Panc1 (cell line): Measurements from ENCODE around the gene PIH1D1. TPM values are rescaled to one million over a fixed set of nuclear protein-coding genes. Genes with fewer than 3 reads are reported as not detected.

ENCODE experiments used
- ATAC-seq: fragments of 200-7000 bp; cut with Tn5 transposase; 2 replicates; pipeline ENCODE4 v1.9.1; 2020; ENCODE audit warnings: mild to moderate bottlenecking, moderate library complexity
- BruUV-seq: library from RNA; stranded (reverse); fragments of 400-500 nt; replicated peaks from 2 replicates; lab custom pipeline; 2021; lab: Mats Ljungman, UMichigan
- CTCF ChIA-PET: fragments of 300-600 bp; sonication (Branson Sonifier 250); formaldehyde crosslinking; loops from one replicate; lab custom pipeline; 2022; ENCODE audit warnings: antibody characterized with exemption; lab: Charles Lee
- POLR2A ChIA-PET: fragments of 300-600 bp; sonication (Branson Sonifier 250); formaldehyde crosslinking; loops from one replicate; lab custom pipeline; 2022; ENCODE audit warnings: antibody characterized with exemption; lab: Charles Lee
- DNase-seq: peaks from one replicate; pipeline ENCODE4 v3.0.0-alpha.2; 2010; ENCODE audit warnings: low read depth, low spot score
- H3K27ac ChIP-seq: 2 replicates; pipeline ENCODE4 v1.5.1; 2011; ENCODE audit warnings: mild to moderate bottlenecking, low read length, inconsistent platforms
- H3K27me3 ChIP-seq: fragments of 200-500 bp; sonication (Bioruptor generic); 2 replicates; pipeline ENCODE4 v1.6.0; 2014; ENCODE audit warnings: low read length, inconsistent platforms; ENCODE audit not compliant: control insufficient read depth, insufficient read depth
- H3K36me3 ChIP-seq: fragments of 200-500 bp; sonication (Bioruptor generic); 2 replicates; pipeline ENCODE4 v1.5.1; 2014; ENCODE audit warnings: inconsistent platforms, mild to moderate bottlenecking, low read length, moderate library complexity; ENCODE audit not compliant: control insufficient read depth, insufficient read depth
- H3K4me1 ChIP-seq: 2 replicates; pipeline ENCODE4 v1.5.1; 2011; ENCODE audit warnings: inconsistent platforms, mild to moderate bottlenecking, low read length, moderate library complexity; ENCODE audit not compliant: control insufficient read depth, insufficient read depth
- H3K4me3 ChIP-seq, 2 experiments: 2 replicates each; pipeline ENCODE4 v1.5.1; 2011 to 2012; ENCODE audit warnings: low read depth in 2 of 2, low read length in 2 of 2, mild to moderate bottlenecking in 2 of 2, inconsistent platforms in 1 of 2, moderate library complexity in 1 of 2
- H3K9me3 ChIP-seq: fragments of 200-500 bp; sonication (Bioruptor generic); 2 replicates; pipeline ENCODE4 v1.5.1; 2014; ENCODE audit warnings: low read depth, mild to moderate bottlenecking, inconsistent platforms, low read length, moderate library complexity; ENCODE audit not compliant: control insufficient read depth, insufficient read depth
- POLR2AphosphoS5 ChIP-seq: IDR thresholded peaks from 2 replicates; pipeline ENCODE4 v1.6.1; 2012; ENCODE audit warnings: mild to moderate bottlenecking, low read depth, low read length, moderate library complexity
- SIN3A ChIP-seq: IDR thresholded peaks from 2 replicates; pipeline ENCODE4 v1.6.1; 2012; ENCODE audit warnings: low read depth, mild to moderate bottlenecking, low read length, moderate library complexity, borderline replicate concordance; ENCODE audit not compliant: insufficient read depth
- TCF7L2 ChIP-seq: IDR thresholded peaks from 2 replicates; pipeline ENCODE4 v1.6.1; 2011; ENCODE audit warnings: mild to moderate bottlenecking, low read depth, low read length, inconsistent platforms
- in situ Hi-C: cut with HindIII; loops from 2 replicates; pipeline ENCODE4 v1.10.0; 2016; ENCODE audit warnings: low sequenced_read_pairs, low pct_unique_long_range_greater_than_20kb
- intact Hi-C: fragments of 100-400 bp; cut with micrococcal nuclease; formaldehyde crosslinking; loops from one replicate; pipeline ENCODE4 v1.10.0; 2022; ENCODE audit not compliant: unreplicated experiment
- total RNA-seq: library from RNA; stranded (reverse); gene quantifications from one replicate; pipeline ENCODE4 v1.2.1, GENCODE V29; 2021; ENCODE audit not compliant: unreplicated experiment
- TF ChIP-seq, protein P1 (sequence below), 2 experiments: IDR thresholded peaks; 2 replicates each; pipeline ENCODE4 v1.6.1; 2011 to 2012; ENCODE audit warnings: low read depth in 2 of 2, control low read depth in 1 of 2, low read length in 1 of 2, mild to moderate bottlenecking in 1 of 2, moderate library complexity in 1 of 2; ENCODE audit not compliant: insufficient read depth in 1 of 2
- TF ChIP-seq, protein P2 (sequence below): fragments of 450-650 bp; IDR thresholded peaks from 2 replicates; pipeline ENCODE4 v1.5.1; 2017; ENCODE audit warnings: mild to moderate bottlenecking

The PIH1D1 gene
- total RNA-seq, 1 experiment from 2014 or later, result 78.5 TPM

DNA sequence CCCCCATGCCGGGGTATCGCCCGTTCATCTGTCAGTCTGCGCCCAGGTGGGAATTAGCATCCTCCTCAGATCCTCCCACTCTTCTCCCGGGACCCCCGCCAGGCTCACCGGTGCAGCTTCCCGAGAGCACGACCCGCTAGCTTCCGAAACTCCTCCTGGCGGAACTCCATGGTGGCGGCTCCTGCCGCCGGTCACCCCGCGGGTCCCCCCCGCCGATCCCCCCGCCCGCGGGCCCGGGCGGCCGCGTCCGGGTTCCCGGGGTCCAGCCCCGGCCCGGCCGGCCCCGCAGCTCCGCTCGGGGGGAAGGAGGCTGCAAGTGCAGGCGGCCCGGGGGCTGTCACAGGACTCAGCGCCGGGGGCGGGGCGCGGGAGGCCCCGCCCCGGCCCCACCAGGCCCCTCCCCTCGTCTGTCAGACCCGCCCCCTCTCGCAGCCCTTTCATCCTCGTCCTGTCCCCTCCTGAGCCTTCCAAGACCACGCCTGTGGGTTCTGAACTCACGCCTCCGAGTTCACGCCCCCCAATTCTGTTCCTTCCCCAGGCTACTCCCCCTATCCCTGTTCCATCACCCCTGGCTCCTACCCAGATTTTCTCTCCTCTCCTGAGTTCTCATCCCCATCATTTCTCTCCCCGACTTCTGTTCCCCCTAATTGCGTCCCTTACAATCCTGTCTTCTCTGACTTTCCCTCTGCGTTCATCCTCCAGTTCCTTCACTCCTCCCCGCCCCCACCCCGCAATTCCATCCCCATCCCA is 10.2 kb downstream of the PIH1D1 start, which contains the start of gene SLC17A7:
Gene SLC17A7, minus strand, starts transcription at position 318 of the 750 bp plus-strand sequence. Its CDS starts 148 bp downstream, at position 170.
- no peaks in the 10 kb centered on the region for H3K36me3 ChIP-seq
- no TSS peak for BruUV-seq
- CTCF ChIA-PET, result interaction anchor here (0.6 kb wide), 1 partner anchor 53 kb away, joined by 3 read pairs; the partner anchor contains the start of gene KASH5
- ATAC-seq (no peak), DNase-seq (no peak)
- peak within 1 kb of the TSS; percentile 61 to 62 for H3K4me3 ChIP-seq
- POLR2A ChIA-PET, result interaction anchor here (0.7 kb wide), 1 partner anchor 139 kb away, joined by 9 read pairs; the partner anchor contains the start of gene NOSIP
- peaks cover 9% of the 10 kb centered on the region; the same call in 1 of the 2 replicates for H3K27me3 ChIP-seq
- no peaks in the 10 kb centered on the region for H3K9me3 ChIP-seq
- in situ Hi-C loops (no loop called here), intact Hi-C loops (loop anchor here (5.0 kb wide), 1 partner anchor 49 kb away; no protein-coding TSS in a partner anchor)
- TF ChIP-seq, protein P1, sequence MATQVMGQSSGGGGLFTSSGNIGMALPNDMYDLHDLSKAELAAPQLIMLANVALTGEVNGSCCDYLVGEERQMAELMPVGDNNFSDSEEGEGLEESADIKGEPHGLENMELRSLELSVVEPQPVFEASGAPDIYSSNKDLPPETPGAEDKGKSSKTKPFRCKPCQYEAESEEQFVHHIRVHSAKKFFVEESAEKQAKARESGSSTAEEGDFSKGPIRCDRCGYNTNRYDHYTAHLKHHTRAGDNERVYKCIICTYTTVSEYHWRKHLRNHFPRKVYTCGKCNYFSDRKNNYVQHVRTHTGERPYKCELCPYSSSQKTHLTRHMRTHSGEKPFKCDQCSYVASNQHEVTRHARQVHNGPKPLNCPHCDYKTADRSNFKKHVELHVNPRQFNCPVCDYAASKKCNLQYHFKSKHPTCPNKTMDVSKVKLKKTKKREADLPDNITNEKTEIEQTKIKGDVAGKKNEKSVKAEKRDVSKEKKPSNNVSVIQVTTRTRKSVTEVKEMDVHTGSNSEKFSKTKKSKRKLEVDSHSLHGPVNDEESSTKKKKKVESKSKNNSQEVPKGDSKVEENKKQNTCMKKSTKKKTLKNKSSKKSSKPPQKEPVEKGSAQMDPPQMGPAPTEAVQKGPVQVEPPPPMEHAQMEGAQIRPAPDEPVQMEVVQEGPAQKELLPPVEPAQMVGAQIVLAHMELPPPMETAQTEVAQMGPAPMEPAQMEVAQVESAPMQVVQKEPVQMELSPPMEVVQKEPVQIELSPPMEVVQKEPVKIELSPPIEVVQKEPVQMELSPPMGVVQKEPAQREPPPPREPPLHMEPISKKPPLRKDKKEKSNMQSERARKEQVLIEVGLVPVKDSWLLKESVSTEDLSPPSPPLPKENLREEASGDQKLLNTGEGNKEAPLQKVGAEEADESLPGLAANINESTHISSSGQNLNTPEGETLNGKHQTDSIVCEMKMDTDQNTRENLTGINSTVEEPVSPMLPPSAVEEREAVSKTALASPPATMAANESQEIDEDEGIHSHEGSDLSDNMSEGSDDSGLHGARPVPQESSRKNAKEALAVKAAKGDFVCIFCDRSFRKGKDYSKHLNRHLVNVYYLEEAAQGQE (IDR thresholded peaks at IDR 0.05; ENCODE audit: insufficient read depth in 1 of 2, low read depth in 2 of 2, low read length in 1 of 2), result no peak
- TF ChIP-seq TCF7L2 (0 out of 2 replicates have a peak, but pooled peaks have one; percentile 18), SIN3A (no peak), POLR2AphosphoS5 (no peak)
- TF ChIP-seq, protein P2, sequence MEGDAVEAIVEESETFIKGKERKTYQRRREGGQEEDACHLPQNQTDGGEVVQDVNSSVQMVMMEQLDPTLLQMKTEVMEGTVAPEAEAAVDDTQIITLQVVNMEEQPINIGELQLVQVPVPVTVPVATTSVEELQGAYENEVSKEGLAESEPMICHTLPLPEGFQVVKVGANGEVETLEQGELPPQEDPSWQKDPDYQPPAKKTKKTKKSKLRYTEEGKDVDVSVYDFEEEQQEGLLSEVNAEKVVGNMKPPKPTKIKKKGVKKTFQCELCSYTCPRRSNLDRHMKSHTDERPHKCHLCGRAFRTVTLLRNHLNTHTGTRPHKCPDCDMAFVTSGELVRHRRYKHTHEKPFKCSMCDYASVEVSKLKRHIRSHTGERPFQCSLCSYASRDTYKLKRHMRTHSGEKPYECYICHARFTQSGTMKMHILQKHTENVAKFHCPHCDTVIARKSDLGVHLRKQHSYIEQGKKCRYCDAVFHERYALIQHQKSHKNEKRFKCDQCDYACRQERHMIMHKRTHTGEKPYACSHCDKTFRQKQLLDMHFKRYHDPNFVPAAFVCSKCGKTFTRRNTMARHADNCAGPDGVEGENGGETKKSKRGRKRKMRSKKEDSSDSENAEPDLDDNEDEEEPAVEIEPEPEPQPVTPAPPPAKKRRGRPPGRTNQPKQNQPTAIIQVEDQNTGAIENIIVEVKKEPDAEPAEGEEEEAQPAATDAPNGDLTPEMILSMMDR, result no peak; the same call in 1 of the 2 replicates
- no peak within 1 kb of the TSS for H3K27ac ChIP-seq
- H3K4me1 ChIP-seq, result no peaks in the 10 kb centered on the region; the same call in 1 of the 2 replicates

DNA sequence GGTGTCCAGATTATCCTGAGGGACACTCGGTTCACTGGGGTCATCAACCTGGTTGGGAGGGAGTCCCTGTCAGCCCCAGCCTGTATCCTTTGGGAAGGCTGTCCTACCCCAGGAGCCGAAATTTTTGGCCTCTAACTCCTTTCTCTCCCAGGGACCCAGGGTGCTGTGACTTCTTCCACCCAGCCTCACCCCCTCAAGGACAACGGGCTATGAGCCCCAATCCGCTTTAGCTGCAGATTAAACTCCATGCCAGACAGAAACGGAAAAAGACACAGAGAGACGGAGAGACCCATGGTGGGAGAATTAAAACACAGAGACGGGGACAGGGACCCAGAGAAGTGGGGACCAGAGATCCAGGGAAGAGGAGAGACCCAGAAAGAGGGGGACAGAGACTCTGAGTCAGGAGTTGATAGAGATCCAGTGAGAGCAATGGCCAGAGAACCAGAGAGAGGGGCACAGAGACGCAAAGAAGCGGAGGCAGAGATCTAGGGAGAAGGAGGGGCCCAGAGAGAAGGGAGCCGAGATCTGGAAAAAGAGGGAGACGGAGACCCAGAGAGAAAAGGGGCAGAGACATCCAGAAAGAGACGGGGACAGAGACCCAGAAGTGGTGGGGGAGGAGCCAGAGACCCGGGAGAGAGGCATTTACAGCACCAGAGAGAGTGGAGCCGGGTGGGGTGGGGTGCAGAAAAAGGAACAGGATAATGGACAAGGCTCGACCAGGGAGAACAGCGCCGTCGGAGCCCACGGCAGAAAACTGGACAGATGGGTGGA is 11.0 kb downstream of the PIH1D1 start:
- Histone ChIP-seq H3K27me3 (peaks cover 9% of the 10 kb centered on the region; the same call in 1 of the 2 replicates), H3K9me3 (no peaks in the 10 kb centered on the region), H3K36me3 (no peaks in the 10 kb centered on the region), H3K4me3 (peak overlapping the region; percentile 28 to 45), H3K4me1 (no peaks in the 10 kb centered on the region; the same call in 1 of the 2 replicates), H3K27ac (no peak overlapping the region)
- DNase-seq, result no peak
- in situ Hi-C loops, result no loop called here
- no TSS peak for BruUV-seq
- POLR2A ChIA-PET, result no interaction called here
- intact Hi-C loops, result loop anchor here (5.0 kb wide), 1 partner anchor 48 kb away; no protein-coding TSS in a partner anchor
- TF ChIP-seq SIN3A, result no peak
- TF ChIP-seq, protein P2, result no peak; the same call in 1 of the 2 replicates
- no peak for TF ChIP-seq TCF7L2
- no peak for TF ChIP-seq POLR2AphosphoS5
- TF ChIP-seq, protein P1 (IDR thresholded peaks at IDR 0.05; ENCODE audit: insufficient read depth in 1 of 2, low read depth in 2 of 2, low read length in 1 of 2), result no peak
- ATAC-seq, result no peak
- CTCF ChIA-PET, result no interaction called here
